Stromal cell of bone marrow (primary cell): Measurements from ENCODE around the gene SLC12A4.
"Not testable (repeated sequence)": the region's sequence is repeated elsewhere in the genome, so short reads cannot be mapped to it uniquely, and the experiment has no call there.

Experiments
- DNase-seq: peaks from one replicate; pipeline ENCODE4 v3.0.0-alpha.2; 2012; ENCODE audit warnings: low read depth

The SLC12A4 gene

GRCh38 chr16:67968400-67969253 lies at the start of gene SLC12A4:
SLC12A4 (minus strand) TSS chr16:67968637; CDS start chr16:67968553, 84 bp downstream.
- peak; percentile 64 for DNase-seq

- DNase-seq = no peak
These were observed 47.2 kb upstream of the SLC12A4 start, which contains the start of gene DPEP2NB for GRCh38 chr16:68015681-68016080. DPEP2NB (minus strand) TSS chr16:68015911; CDS start chr16:68015770, 141 bp downstream.

DNA sequence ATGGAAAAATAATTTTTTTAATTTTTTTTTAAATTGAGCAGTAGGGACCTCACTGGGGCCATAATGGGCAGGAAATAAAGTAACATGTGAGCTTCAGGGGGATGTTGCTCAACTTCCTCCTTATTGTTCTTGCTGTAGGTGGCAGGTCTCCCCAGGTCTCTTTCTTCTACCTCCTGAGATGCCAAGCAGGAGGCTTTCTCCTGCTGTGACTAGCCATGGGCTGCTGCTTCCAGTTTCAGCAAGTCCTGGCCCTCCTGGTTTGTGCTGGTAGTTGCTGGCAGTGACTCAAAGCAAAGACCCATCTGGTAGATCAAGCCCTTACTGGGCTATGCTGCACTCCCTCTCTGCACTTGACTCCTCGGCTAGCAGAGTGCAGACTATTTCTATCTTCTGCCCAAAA lies 45.0 kb upstream of the SLC12A4 start:
- no peak for DNase-seq

DNA sequence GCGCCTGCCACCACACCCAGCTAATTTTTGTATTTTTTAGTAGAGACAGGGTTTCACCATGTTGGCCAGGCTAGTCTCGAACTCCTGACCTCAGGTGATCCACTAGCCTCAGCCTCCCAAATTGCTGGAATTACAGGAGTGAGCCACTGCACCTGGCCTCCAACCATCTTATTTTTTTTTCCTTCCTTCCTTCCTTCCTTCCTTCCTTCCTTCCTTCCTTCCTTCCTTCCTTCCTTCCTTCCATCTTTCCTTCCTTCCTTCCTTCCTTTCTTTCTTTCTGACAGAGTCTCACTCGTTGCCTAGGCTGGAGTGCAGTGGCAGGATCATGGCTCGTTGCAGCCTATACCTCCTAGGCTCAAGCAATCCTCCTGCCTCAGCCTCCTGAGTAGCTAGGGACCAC lies 41.4 kb upstream of the SLC12A4 start:
- not testable (repeated sequence) for DNase-seq

GRCh38 chr16:68009157-68009735 lies 40.8 kb upstream of the SLC12A4 start:
- no peak for DNase-seq

DNA sequence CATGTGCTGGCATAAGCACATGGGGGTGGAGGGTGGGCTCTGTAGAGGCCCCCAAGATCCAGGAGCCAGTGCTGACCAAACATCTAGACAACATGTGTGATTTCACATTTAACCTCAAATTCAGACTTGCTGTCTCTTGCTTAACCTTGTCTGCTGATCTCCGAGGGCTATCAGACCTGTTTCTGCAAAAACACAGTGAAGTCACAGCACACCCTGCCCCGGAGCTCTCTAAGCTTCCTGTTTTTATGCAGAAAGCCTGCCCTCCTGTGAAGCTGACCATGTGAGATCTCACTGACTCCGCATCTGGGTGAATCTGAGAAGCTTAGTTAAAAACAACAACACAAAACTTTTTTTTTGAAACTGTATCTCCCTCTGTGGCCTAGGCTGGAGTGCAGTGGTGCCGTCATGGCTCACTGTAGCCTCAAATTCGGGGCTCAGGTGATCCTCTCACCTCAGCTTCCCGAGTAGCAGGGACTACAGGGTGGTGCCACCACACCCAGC lies 37.4 kb upstream of the SLC12A4 start:
- DNase-seq = no peak

GRCh38 chr16:68005211-68005610 lies 36.8 kb upstream of the SLC12A4 start:
- DNase-seq = no peak

DNA sequence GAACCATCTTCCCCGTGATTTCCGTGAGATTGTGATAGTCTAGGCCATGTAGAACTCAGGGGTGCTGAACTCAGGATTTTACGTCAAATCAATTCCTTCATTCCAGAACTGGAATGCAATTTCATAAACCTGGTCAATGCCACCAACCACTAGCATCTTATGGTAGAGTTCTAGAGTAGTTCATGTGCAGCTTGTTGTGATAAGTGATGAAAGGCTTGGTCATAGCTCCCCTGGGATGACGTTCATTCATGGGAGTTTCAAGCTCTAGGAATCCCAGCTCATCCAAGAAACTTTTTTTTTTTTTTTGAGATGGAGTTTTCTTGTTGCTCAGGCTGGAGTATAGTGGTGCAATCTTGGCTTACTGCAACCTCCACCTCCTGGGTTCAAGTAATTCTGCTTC lies 34.6 kb upstream of the SLC12A4 start:
- DNase-seq = peak; percentile 73

DNA sequence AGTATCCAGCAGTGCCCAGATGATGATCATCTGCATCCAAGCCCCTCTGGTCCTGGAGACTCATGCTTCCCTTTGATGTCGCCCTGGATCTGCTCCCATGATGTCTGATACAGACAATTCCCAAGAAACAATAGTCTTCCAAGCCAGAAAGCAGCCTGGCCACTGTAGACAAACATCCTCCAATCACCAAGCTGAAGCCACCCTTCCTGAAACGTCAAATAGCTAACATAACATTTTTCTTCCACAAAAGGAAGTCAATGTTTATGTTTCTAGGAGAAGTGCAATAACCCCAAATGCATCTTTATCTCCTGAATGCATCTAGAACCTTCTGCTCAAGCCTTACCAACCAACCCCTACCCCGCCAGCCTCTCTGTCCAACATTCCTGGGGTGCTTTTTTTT lies 32.0 kb upstream of the SLC12A4 start:
- no peak for DNase-seq

- no peak for DNase-seq
These were observed 31.5 kb upstream of the SLC12A4 start for GRCh38 chr16:67999985-68000384.

DNA sequence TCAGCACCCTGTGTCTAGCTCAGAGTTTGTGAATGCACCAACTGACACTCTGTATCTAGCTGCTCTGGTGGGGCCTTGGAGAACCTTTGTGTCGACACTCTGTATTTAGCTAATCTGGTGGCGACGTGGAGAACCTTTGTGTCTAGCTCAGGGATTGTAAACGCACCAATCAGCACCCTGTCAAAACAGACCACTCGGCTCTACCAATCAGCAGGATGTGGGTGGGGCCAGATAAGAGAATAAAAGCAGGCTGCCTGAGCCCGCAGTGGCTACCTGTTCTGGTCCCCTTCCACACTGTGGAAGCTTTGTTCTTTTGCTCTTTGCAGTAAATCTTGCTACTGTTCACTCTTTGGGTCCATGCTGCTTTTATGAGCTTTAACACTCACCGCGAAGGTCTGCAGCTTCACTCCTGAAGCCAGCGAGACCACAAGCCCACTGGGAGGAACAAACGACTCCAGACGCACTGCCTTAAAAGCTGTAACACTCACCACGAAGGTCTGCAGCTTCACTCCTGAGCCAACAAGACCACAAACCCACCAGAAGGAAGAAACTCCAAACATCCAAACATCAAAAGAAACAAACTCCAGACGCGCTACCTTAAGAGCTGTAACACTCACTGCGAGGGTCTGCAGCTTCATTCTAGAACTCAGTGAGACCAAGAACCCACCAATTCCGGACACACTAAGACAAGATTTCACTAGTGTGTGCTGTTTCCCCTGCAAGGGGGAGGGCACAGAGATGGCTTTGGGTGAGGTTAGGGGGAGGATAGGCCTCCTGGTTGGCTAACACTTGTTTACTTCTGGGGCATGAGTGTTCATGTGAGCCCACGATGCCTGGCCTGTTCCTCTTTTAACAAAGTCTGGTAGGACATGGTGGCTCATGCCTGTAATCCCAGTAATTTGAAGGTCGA lies 30.6 kb upstream of the SLC12A4 start, which contains the start of gene DPEP2:
TSS of gene DPEP2 (minus strand) at position 706 of the 910 bp plus-strand sequence. CDS start 6,272 bp downstream, outside the sequence.
- not testable (repeated sequence) for DNase-seq

DNA sequence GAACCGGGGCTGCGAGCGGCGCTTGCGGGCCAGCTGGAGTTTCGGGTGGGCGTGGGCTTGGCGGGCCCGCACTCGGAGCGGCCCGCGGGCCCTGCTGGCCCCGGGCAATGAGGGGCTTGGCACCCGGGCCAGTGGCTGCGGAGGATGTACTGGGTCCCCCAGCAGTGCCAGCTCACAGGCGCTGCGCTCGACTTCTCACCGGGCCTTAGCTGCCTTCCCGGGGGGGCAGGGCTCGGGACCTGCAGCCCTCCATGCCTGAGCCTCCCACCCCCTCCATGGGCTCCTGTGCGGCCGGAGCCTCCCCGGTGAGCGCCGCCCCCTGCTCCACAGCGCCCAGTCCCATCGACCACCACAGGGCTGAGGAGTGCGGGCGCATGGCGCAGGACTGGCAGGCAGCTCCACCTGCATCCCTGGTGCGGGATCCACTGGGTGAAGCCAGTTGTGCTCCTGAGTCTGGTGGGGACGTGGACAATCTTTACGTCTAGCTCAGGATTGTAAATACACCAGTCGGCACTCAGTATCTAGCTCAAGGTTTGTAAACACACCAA lies 29.9 kb upstream of the SLC12A4 start:
- not testable (repeated sequence) for DNase-seq

DNA sequence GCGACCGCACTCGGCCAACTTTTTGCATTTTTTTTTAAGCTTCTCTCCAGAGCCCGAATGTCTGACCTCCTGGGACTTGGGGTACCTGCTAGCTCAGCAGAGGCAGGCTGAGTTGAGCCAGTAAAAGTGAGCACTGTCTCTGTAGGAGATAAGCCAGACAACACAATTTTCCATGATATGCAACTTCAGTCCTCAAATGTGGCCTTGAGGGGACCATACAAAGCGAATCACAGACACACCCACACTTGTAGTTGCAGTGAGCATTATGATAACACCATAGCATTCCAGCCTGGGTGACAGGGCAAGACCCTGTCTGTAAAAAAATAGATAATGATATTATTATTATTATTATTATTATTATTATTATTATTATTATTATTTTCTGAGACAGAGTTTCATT lies 28.2 kb upstream of the SLC12A4 start:
- DNase-seq = no peak

GRCh38 chr16:67995423-67995822 lies 27.0 kb upstream of the SLC12A4 start:
- DNase-seq = no peak

DNA sequence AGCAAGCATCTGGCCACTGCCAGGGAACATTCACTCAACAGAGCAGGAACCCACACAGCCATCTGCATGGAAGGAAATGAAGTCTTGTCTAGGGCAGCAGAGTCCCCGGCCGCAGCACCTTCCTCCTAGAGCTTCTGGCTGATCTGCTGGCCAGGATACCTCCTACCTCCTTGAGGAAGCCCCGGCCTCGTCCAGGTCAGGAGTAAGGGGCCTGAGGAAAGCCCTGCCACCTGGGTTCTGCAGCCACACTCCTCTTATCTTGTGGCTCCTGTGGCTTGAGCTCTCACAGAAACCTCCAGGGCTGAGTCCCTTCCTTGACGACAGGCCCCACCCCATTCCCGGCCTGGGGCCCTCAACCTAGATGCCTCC lies 25.6 kb upstream of the SLC12A4 start:
- DNase-seq = not testable (repeated sequence)

DNA sequence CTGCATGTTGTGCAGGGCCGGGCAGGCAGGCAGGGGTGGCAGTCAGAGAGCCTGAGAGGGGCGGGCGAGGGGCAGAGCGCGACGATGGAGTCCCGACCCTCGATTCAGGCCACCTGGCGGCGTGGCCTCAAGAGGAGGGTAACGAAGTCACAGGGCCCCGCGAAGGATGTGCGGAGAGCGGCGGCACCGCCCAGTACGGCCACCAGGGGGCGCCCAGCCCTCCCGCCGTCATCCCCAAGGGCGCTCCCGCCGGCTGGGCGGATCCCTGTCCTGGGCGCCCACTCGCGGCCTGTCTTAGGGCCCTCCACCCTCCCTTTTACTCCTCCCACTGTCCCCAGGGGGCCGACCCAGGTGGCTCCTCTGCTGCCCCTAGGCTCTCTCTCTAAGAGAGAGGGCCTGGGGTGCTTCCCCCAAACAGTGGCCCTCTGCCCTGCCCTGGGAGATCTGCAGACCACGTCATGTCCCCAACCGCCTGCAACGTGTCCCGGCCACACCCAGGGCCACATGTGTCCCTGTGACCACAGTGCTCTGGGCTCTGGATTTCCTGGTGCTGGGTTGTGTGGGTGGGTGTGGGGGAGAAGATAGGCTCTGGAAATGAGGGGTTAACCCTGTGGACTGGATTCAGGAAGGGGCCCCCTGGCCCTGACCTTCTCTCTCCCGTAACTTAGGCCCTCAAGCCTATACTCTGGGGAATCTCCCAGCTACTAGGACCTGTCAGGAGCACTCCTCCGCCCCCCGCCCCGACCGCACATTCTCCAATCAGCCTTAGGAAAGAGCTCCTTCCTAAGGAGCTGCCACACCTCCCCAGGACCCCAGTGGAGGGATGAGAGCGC lies 25.0 kb upstream of the SLC12A4 start:
- DNase-seq = no peak

DNA sequence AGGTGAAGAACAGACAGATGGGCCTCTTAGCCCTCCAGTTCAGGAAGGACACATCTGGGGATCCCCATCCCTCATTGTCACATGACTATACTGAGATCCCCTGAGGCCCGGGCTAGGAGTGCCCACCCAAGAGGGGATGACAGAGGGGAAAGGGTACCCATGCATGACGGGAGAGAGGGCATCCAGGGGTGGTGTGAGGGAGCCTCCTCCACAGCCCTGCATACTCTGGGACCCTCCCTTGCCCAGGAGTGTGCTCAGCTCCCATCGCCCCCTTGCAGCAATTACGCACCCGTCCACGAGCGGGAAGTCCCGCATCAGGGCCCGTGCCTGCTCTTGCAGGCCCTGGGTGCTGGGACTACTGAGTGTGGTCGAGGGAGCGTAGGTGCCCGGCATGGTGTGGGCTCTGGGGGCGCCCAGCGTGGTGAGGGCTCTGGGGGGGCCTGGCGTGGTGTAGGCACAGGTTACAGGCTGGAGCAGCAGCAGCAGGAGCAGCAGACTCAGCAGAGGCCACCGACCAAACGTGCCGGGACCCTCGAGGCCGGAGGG lies 24.3 kb upstream of the SLC12A4 start:
- no peak for DNase-seq

- DNase-seq = no peak
These were observed 21.6 kb upstream of the SLC12A4 start for GRCh38 chr16:67990018-67990386.

- no peak for DNase-seq
These were observed 21.0 kb upstream of the SLC12A4 start for GRCh38 chr16:67989322-67990017.

DNA sequence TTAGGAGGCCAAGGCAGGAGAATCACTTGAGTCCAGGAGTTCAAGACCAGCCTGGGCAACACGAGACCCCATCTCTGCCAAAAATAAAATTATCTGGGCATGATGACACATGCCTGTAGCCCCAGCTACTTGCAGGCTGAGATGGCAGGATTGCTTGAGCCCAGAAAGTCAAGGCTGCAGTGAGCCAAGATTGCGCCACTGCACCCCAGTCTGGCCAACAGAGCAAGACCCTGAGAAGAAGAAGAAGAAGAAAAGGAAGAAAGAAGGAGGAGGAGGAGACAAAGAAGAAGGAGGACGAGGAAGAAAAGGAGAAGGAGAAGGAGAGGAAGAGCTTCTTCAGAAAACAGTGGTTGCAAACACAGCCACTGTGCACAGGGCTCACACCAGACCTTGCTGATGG lies 20.2 kb upstream of the SLC12A4 start:
- DNase-seq = no peak
